Epithelial cell of alveolus of lung (primary cell): ENCODE results near the gene CINP. TPM values are rescaled to one million over a fixed set of nuclear protein-coding genes. Genes with fewer than 3 reads are reported as not detected.

Experiments
- total RNA-seq: library from RNA; depleted of rRNA; stranded (reverse); fragments of >200 nt; gene quantifications from 2 replicates; pipeline ENCODE4 v1.2.1, GENCODE V29; 2015

CINP gene
- total RNA-seq, result 41.0 and 41.1 TPM in 2 replicates

GRCh38 chr14:102362545-102363181 lies at the start of gene CINP, which contains the start of gene TECPR2:
TSS of gene CINP (minus strand) at chr14:102362890. CDS start at chr14:102362851, 39 bp downstream.
TSS of gene TECPR2 (plus strand) at chr14:102362941. CDS start at chr14:102376722, 13,781 bp downstream.

DNA sequence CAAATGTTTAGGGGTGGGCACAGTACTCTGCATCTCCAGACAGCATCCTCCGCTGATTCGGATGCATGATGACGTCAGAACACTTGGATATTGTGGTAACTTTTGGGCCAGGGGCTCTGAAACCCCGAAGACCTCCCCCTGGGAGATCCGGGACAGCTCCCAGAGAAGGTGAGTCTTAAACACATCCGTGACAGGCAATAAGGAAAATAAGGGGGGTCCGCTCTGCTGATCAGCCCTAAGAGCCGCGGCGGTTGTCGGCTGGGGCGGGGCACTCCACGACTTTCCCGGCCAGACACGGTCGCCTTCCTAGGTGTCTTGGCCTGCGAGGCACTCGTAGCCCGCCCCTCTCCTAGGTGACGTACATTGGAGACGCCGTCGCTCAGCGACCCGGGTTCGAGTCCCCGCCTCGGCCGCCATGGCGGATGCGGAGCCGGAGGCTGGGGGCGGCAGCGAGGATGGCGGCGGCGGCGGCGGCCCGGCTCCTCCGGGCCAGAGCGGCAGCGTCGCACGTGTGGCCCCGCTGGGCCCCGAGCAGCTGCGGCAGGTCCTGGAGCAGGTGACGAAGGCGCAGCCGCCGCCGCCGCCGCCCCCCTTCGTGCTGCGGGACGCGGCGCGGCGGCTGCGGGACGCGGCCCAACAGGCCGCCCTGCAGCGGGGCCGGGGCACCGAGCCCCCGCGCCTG lies 43.2 kb downstream of the CINP start, which contains the start of gene ZNF839:
TSS of gene ZNF839 (plus strand) at position 396 of the 682 bp plus-strand sequence. CDS start at position 416, 20 bp downstream.

DNA sequence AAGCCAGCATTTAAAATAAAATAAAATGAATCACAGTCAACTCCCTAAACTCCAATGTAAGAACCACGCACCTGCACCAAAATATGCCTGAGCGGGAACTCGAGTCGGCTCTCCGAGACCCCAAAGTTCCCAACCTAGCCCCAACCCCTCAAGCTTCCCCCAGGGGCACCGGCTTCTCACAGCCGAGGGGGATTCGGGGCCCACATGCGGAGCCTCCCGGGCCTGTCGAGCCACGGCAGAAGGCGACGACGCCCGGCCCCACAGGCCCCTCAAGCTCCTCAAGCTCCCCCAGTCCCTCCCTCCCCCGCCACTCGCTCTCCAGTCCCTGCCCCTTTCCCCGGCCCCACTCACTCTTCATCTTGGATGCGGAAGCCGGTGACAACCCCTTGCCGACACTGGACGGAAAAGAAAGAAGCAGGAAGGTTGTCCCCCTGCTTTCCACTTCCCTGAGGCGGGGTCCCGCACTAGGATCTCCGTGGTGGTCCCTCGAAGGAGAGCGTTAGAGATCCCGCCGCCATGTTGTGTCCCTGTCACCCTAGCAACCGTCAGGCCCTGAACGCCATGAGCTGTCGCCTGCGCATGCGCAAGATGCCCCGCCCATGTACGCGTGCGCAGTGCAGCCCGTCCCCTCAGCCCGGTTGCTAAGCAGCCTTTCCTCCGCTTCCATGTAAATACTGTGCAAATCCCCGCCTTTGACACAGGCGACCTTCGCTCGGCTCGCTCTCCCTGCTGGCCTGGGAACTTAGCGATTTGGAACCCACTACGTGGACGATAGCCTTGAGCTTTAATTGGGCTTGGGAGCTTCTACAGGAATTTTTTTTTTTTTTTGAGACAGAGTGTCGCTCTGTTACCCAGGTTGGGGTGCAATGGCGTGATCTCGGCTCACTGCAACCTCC lies 57.8 kb downstream of the CINP start, which contains the start of gene MOK:
TSS of gene MOK (minus strand) at position 554 of the 896 bp plus-strand sequence. CDS start at position 358, 196 bp downstream.

Other genes with a start within 250 kb of the CINP start
- 11.4 and 22.0 TPM in 2 replicates for gene WDR20, start 223.0 kb downstream of the CINP start, total RNA-seq
- gene MOK, start 57.7 kb downstream of the CINP start, total RNA-seq, result 5.9 and 6.9 TPM in 2 replicates
- 5.9 and 7.9 TPM in 2 replicates for gene ZNF839, start 43.1 kb downstream of the CINP start, total RNA-seq
- gene TECPR2, start 51 bp upstream of the CINP start, total RNA-seq, result 8.9 and 11.1 TPM in 2 replicates
- gene ANKRD9, start 146.9 kb upstream of the CINP start, total RNA-seq, result 15.9 and 16.4 TPM in 2 replicates
- gene RCOR1, start 229.8 kb upstream of the CINP start, total RNA-seq, result 11.6 and 13.1 TPM in 2 replicates